Pons (tissue), 1 donor: ENCODE data around the gene ZNF644.
A peak's percentile ranks its signal among the peaks of the same experiment; 100 is the strongest.
"Not testable (repeated sequence)": the region's sequence is repeated elsewhere in the genome, so short reads cannot be mapped to it uniquely, and the experiment has no call there.

Experiments
- DNase-seq: peaks from one replicate; pipeline ENCODE4 v3.0.0-alpha.2; 2016; ENCODE audit warnings: low spot score

The ZNF644 gene

DNA sequence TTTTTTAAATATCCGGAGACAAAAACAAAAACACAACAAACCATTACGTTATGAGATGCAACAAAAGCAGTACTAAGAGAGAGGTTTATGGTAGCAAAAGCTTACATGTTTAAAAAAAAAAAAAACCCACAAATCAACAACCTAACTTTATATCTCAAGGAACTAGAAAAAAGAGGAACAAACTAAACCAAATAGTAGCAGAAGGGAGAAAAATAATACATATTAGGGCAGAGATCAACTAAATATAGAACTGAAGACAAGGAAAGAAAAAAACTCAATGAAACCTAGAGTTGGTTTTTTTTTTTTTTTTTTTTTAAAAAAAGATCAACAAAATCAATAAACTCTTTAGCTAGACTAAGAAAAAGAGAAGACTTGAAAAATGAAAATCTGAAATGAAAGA is 34.9 kb downstream of the ZNF644 start:
- DNase-seq = no peak

DNA sequence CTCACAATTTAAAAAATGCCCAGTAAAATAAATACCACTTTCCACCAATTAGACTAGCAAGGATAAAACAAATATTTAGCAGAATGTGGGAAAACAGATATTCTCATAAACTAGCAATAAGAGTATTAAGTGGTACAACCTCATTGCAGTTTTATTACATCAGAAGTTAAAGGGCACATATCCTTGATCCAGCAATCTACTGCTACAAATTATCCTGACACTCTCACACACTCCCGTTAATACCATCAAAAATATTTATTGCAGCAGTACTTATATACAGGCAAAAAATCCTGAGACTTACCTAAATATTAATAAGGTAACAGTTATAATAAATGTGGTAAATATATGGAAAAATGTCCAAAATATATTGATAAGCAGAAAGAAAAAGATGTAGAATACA is 44.3 kb downstream of the ZNF644 start:
- DNase-seq = no peak

GRCh38 chr1:90973897-90974798 is 47.7 kb downstream of the ZNF644 start:
- no peak for DNase-seq

DNA sequence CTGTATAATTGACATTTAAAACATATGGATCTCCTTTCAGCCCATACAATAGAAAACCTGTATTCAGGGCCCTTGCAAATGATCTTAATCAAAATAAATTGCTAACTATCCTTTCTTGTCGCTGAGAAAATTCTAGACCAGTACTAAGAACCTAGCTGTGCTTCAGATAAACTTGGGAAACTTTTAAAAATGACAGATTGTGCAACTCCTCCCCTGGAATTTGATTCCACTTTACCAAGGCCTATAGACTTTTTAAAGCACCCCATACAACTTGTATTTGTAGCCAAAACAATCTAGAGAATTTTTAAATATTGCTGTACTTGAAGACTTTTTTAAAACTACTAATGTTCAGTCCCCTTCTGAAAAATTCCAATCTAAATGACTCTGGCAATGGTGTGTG is 51.6 kb downstream of the ZNF644 start:
- DNase-seq = no peak

GRCh38 chr1:90969241-90969640 is 52.6 kb downstream of the ZNF644 start:
- no peak for DNase-seq

DNA sequence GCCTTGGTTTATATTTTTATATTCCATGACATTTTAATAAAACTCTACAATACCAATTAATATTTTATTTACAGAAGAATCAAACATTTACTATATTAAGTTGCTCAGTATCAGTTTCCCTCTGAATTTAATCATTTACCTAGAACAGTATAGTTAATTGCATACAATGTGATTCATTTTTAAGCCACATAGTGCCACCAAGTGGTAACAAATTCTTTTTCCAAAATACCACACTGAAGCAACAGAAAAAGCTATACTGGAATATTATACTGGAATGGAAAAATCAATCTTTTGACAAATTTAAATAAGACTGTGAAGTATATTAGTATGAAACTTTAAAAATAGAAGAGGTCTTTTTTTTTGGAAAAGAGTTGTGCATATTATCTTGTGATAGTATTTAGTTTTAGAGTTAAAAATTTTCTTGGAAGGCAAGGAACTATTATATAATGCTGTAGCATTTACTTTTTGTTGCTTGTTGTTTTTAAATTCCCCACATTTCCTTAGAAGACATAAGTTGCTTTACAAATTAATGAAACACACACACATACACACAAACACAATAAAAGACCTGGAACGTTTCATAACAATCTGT is 57.3 kb downstream of the ZNF644 start:
- peak; percentile 60 for DNase-seq

- DNase-seq = no peak
Observed at GRCh38 chr1:90963651-90964050, 58.2 kb downstream of the ZNF644 start.

- no peak for DNase-seq
Observed at GRCh38 chr1:90963236-90963635, 58.6 kb downstream of the ZNF644 start.

DNA sequence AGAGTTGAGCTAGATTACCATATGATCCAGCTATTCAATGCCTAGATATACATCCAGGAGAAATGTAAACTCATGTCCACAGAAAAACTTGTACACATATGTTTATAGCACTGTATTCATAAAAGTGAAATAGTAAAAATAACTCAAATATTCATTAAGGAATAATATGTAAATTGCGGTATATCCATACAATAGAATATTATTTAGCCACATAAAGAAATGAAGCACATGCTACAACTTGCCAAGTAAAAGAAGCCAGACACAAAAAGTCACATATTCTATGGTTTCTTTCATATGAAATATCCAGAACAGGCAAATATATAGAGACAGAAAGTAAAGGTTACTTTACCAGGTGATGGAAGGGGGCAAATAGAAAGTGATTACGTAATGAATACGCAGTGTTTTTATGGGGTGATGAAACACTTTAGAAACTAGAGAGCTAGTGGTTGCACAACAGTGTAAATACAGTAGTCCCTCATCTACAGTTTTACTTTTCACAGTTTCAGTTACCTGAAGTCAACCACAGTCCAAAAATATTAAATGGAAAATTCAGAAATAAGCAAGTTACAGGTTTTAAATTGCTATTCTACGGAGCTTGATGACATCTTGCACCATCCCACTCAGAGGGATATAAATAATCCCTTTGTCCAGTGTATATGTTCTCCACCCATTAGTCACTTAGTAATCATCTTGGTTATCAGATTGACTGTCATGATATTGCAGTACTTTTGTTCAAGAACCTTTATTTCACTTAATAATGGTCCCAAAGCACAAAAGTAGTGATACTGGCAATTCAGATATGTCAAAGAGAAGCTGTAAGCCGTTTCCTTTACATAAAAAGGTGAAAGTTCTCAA is 62.3 kb downstream of the ZNF644 start:
- no peak for DNase-seq

DNA sequence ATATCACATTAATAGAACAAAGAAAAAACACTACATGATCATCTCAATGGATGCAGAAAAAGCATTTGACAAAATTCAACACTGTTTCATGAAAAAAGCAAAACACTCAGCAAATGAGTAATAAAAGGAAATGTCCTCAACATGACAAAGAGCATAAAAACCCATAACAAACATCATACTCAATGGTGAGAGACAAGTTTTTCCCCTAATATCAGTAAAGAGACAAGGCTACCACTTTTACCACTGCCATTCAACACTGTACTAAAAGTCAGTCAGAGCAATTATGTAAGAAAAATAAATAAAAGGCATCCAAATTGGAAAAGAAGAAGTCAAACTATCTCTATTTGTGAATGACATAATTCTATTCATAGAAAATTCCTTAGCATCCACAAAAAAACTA is 64.3 kb downstream of the ZNF644 start:
- DNase-seq = no peak

DNA sequence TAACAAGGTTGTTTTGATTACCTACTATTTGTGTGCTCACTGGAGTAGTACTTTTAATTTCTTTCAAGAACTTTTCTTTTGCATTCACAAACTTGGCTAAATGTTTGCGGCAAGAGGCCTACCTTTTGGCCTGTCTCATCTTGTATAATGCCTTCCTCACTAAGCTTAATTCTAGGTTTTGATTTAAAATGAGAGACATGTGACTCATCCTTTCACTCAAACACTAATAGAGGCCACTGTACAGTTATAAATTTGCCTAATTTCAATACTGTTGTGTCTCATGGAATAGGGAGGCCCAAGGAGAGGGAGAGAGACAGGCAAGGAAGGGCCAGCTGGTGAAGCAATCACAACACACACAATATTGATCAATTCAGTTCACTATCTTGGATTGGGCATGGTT is 66.1 kb downstream of the ZNF644 start:
- no peak for DNase-seq

GRCh38 chr1:90952906-90953305 is 68.9 kb downstream of the ZNF644 start:
- DNase-seq = no peak

DNA sequence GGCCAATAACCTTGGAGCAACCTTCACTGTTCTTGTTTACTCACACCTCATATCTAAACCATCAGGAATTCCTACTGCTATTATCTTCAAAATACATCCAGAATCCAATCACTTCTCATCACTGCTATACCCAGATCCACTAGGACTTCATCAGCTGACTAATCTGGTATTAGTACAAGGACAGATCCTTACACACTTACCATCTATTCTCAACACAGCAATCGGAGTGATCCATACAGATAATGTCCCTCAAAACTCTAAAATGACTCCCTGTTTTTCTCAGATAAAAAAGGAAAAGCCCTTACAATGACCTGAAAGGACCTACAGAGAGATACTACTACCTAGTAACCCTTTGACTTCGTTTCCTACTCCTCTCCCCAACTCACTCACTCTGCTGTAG is 70.8 kb downstream of the ZNF644 start:
- no peak for DNase-seq

DNA sequence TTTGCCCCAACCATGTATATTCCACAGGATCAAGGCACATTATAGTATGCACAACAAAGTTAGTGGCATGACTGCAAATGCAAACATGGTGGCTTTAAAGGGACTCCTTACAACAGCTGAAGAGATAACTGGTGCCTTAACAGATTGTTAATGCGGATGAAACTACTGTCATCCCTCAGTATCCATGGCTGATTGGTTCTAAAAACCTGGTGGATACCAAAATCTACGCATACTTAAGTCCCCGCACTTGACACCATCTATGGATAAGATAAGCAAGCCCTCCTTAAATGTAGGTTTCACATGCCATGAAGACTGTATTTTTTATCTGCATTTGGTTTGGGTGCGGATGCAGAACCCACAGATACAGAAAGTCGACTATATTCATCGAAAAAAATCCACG is 73.5 kb downstream of the ZNF644 start:
- no peak for DNase-seq

DNA sequence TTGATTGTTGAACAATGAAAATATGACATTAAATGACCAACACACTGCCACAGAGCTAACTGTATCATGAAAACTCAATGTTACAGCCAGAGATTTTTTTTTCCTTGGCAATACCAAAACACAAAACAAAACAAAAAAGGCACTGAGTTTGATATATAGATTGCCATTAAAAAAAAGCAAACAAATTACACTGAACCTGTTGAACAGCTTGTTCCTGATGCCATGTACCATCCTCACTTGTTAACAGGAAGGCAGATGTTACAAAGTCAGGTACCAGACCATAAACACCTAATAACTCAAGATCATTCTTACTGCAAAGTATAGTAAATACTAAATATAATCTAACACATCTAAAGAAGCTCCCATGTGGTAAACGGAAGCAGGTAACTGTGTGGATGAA is 75.2 kb downstream of the ZNF644 start:
- DNase-seq = no peak

- no peak for DNase-seq
Observed at GRCh38 chr1:90945287-90945686, 76.5 kb downstream of the ZNF644 start.

DNA sequence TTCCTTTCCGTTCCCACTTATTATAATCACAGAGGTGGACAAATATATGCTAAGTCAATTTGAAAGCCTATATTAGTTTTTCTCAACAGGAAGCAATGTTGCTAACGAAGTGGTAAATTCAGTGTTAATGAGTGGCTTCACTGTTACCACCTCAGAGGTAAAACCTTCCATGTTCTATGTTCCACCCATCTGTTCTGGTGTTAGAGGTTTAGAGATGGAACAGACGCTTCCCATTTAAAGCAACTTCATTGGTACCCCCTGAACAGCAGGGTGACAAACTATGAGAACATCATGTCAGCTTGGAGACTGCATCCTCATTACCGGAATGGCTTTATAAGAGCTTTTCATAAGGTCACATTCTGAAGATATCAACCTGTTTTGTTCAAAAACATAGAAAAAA is 77.9 kb downstream of the ZNF644 start:
- DNase-seq = no peak

DNA sequence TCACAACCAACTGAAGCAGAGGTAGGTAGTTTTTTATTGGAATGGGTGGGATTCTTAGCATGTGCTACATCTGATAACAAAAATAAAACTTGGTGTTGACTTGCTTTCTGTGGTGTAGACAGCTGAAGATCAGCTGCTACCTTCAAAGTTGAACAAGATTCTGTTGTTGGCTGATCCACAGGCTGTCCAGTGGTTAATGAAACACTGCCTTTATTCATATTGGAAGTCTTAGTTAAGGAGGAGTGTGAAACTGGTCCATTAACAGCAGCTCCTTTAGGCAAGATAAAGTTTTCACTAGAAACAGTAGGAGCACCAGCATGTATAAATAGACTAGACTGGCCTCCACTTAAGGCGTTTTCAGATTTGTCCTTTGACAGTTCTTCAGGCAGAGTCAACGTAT is 81.1 kb downstream of the ZNF644 start:
- no peak for DNase-seq

- no peak for DNase-seq
Observed at GRCh38 chr1:90936731-90937130, 85.1 kb downstream of the ZNF644 start.

- no peak for DNase-seq
Observed at GRCh38 chr1:90936061-90936460, 85.8 kb downstream of the ZNF644 start.

DNA sequence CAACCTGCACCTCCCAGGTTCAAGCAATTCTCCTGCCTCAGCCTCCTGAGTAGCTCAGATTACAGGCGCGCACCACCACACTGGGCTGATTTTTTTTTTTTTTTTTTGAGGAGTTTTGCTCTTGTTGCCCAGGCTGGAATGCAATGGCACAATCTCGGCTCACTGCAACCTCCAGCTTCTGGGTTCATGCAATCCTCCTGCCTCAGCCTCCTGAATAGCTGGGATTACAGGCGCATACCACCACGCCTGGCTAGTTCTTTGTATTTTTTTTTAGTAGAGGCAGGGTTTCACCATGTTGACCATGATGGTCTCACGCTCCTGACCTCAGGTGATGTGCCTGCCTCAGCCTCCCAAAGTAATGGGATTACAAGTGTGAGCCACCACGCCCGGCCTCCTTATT is 93.6 kb downstream of the ZNF644 start:
- DNase-seq = not testable (repeated sequence)

DNA sequence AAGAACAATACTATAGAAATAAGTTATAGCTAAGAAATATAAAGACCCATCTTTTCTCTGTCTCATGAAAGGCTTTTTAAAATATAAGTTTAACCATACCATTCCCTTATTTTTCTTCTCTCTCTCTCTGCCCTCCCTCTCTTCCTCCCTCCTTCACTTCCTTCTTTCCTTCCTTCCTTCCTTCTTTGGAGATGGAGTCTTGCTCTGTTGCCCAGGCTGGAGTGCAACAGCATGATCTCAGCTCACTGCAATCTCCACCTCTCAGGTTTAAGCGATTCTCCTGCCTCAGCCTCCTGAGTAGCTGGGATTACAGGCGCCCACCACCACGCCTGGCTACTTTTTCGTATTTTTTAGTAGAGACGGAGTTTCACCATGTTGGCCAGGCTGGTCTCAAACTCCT is 94.2 kb downstream of the ZNF644 start:
- not testable (repeated sequence) for DNase-seq

DNA sequence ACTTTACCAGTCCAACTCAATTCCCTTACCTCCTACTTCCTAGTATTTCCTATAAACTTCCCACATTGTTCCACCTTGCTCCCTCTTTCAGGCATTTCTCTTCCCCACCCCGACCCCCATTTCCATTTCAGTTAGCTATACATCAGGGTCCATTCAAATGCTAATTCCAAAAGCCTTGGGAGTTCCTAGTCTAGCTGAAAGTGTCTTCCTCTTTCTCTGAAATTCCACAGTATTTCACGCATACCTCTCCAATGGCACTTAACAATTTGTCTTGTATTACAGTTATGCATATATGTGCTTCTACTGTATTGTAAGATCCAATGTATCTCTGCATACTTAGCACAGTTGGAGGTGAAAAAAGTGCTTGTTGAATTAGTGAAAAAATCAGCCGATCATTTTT is 94.9 kb downstream of the ZNF644 start:
- DNase-seq = no peak
